ENCODE results near the gene RBCK1. TPM values are rescaled to one million over a fixed set of nuclear protein-coding genes. Genes with fewer than 3 reads are reported as not detected.

The RBCK1 gene
- total and polyA plus RNA-seq, 8 donors = 89.6 to 104 (median 98.7) TPM

GRCh38 chr20:478949-479429, 70.9 kb downstream of the RBCK1 start:
- H3K27ac ChIP-seq = no peak overlapping the region
- H3K36me3 ChIP-seq = peaks cover 0 to 41% of the 10 kb centered on the region in 2 donors
- peak in 2 of 4 donors; percentile 38 to 66 for DNase-seq
- intact Hi-C loops (cut with DNase I) = loop anchor here in 1 of 2 donors (2.0 kb wide), 1 partner anchor 124 kb away; no protein-coding TSS in a partner anchor
- no peaks in the 10 kb centered on the region for H3K9me3 ChIP-seq
- ATAC-seq = peak; percentile 79
- no peaks in the 10 kb centered on the region for H3K27me3 ChIP-seq
- no peaks in the 10 kb centered on the region for H3K4me1 ChIP-seq
- H3K4me3 ChIP-seq = no peak overlapping the region
- TF ChIP-seq, protein P1, sequence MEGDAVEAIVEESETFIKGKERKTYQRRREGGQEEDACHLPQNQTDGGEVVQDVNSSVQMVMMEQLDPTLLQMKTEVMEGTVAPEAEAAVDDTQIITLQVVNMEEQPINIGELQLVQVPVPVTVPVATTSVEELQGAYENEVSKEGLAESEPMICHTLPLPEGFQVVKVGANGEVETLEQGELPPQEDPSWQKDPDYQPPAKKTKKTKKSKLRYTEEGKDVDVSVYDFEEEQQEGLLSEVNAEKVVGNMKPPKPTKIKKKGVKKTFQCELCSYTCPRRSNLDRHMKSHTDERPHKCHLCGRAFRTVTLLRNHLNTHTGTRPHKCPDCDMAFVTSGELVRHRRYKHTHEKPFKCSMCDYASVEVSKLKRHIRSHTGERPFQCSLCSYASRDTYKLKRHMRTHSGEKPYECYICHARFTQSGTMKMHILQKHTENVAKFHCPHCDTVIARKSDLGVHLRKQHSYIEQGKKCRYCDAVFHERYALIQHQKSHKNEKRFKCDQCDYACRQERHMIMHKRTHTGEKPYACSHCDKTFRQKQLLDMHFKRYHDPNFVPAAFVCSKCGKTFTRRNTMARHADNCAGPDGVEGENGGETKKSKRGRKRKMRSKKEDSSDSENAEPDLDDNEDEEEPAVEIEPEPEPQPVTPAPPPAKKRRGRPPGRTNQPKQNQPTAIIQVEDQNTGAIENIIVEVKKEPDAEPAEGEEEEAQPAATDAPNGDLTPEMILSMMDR (IDR thresholded peaks at IDR 0.05) = peak; percentile 36 to 63

- Histone ChIP-seq H3K9me3 (no peaks in the 10 kb centered on the region), H3K4me3 (no peak overlapping the region), H3K27ac (no peak overlapping the region), H3K27me3 (no peaks in the 10 kb centered on the region), H3K4me1 (no peaks in the 10 kb centered on the region), H3K36me3 (peaks cover 0 to 46% of the 10 kb centered on the region in 2 donors)
- ATAC-seq (peak; percentile 12), DNase-seq (no peak)
- intact Hi-C loops (cut with DNase I) = loop anchor here in 1 of 2 donors (2.0 kb wide), 1 partner anchor 125 kb away; no protein-coding TSS in a partner anchor
- TF ChIP-seq, protein P1 (IDR thresholded peaks at IDR 0.05) = no peak
Observed at GRCh38 chr20:479487-479886, 71.4 kb downstream of the RBCK1 start.

- ATAC-seq (peak; percentile 12), DNase-seq (no peak)
- H3K4me3 ChIP-seq = no peak overlapping the region
- H3K27me3 ChIP-seq = no peaks in the 10 kb centered on the region
- H3K27ac ChIP-seq = no peak overlapping the region
- H3K9me3 ChIP-seq = no peaks in the 10 kb centered on the region
- no peaks in the 10 kb centered on the region for H3K4me1 ChIP-seq
- intact Hi-C loops (cut with DNase I) = no loop called here
- TF ChIP-seq, protein P1 (IDR thresholded peaks at IDR 0.05) = no peak
- peaks cover 0 to 50% of the 10 kb centered on the region in 2 donors for H3K36me3 ChIP-seq
Observed at GRCh38 chr20:480044-480443, 71.9 kb downstream of the RBCK1 start.

DNA sequence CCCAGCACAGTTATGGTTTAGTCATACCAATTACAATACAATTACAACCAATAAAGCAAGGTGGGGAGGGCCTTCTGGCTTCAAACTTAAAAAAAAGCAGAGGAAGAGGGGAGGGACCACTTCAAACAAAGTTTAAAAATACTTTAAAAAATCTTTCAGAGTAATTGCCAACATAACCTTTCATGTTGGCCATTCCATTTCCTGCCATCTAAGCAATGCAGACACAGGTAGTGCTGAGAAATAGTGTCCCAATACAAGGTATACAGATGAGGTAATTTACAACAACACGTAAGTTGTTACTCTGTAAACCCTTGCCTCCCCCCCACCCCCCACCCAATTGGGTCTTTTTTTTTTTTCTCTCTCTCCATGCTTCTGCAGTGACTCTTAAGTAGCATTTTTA, 73.1 kb downstream of the RBCK1 start:
- DNase-seq = no peak
- H3K27ac ChIP-seq = no peak overlapping the region
- no peak overlapping the region for H3K4me3 ChIP-seq
- no peaks in the 10 kb centered on the region for H3K27me3 ChIP-seq
- TF ChIP-seq, protein P1 (IDR thresholded peaks at IDR 0.05) = no peak
- intact Hi-C loops (cut with DNase I) = no loop called here
- H3K9me3 ChIP-seq = no peaks in the 10 kb centered on the region
- H3K36me3 ChIP-seq = peaks cover 0 to 61% of the 10 kb centered on the region in 2 donors
- ATAC-seq = no peak
- no peaks in the 10 kb centered on the region for H3K4me1 ChIP-seq

Other genes with a start within 250 kb of the RBCK1 start
- gene DEFB128, start 218.6 kb upstream of the RBCK1 start, total RNA-seq = not detected
- gene DEFB128, start 218.6 kb upstream of the RBCK1 start, polyA plus RNA-seq (ENCODE audit: insufficient read length in 6 of 6) = not detected
- gene DEFB129, start 181.0 kb upstream of the RBCK1 start, total RNA-seq = not detected
- gene DEFB129, start 181.0 kb upstream of the RBCK1 start, polyA plus RNA-seq (ENCODE audit: insufficient read length in 6 of 6) = not detected
- gene DEFB132, start 150.6 kb upstream of the RBCK1 start, total RNA-seq = not detected
- not detected for gene DEFB132, start 150.6 kb upstream of the RBCK1 start, polyA plus RNA-seq (ENCODE audit: insufficient read length in 6 of 6)
- 1 to 10 TPM; 6.9 to 8.3 TPM for gene C20orf96, start 117.5 kb upstream of the RBCK1 start, total RNA-seq
- 10 to 100 TPM; 35.5 to 49.2 (median 44.3) TPM for gene C20orf96, start 117.5 kb upstream of the RBCK1 start, polyA plus RNA-seq (ENCODE audit: insufficient read length in 6 of 6)
- 10 to 100 TPM; 11.5 to 15.3 TPM for gene ZCCHC3, start 110.7 kb upstream of the RBCK1 start, total RNA-seq
- gene ZCCHC3, start 110.7 kb upstream of the RBCK1 start, polyA plus RNA-seq (ENCODE audit: insufficient read length in 6 of 6) = 10 to 100 TPM; 41.1 to 50.5 (median 45.7) TPM
- gene SOX12, start 82.7 kb upstream of the RBCK1 start, total RNA-seq = 10 to 100 TPM; 14.0 to 18.7 TPM
- 10 to 100 TPM; 23.5 to 39.3 (median 33.3) TPM for gene SOX12, start 82.7 kb upstream of the RBCK1 start, polyA plus RNA-seq (ENCODE audit: insufficient read length in 6 of 6)
- 10 to 100 TPM; 34.4 to 38.8 TPM for gene NRSN2, start 61.2 kb upstream of the RBCK1 start, total RNA-seq
- 10 to 100 TPM; 31.9 to 41.5 (median 37.1) TPM for gene NRSN2, start 61.2 kb upstream of the RBCK1 start, polyA plus RNA-seq (ENCODE audit: insufficient read length in 6 of 6)
- gene TRIB3, start 27.5 kb upstream of the RBCK1 start, total RNA-seq = 10 to 100 TPM; 19.0 to 28.4 TPM
- 10 to 100 TPM in 4 of 6 donors, 1 to 10 TPM in 2; 8.7 to 12.0 (median 10.6) TPM for gene TRIB3, start 27.5 kb upstream of the RBCK1 start, polyA plus RNA-seq (ENCODE audit: insufficient read length in 6 of 6)
- 10 to 100 TPM; 37.5 to 37.7 TPM for gene TBC1D20, start 54.2 kb downstream of the RBCK1 start, total RNA-seq
- 10 to 100 TPM; 33.4 to 42.6 (median 35.3) TPM for gene TBC1D20, start 54.2 kb downstream of the RBCK1 start, polyA plus RNA-seq (ENCODE audit: insufficient read length in 6 of 6)
- gene CSNK2A1, start 135.5 kb downstream of the RBCK1 start, total RNA-seq = 10 to 100 TPM; 78.5 to 94.4 TPM
- gene CSNK2A1, start 135.5 kb downstream of the RBCK1 start, polyA plus RNA-seq (ENCODE audit: insufficient read length in 6 of 6) = 100 to 1,000 TPM; 131 to 157 (median 135) TPM
- under 1 TPM; 0.18 to 0.52 TPM for gene TCF15, start 202.0 kb downstream of the RBCK1 start, total RNA-seq
- gene TCF15, start 202.0 kb downstream of the RBCK1 start, polyA plus RNA-seq (ENCODE audit: insufficient read length in 6 of 6) = 1 to 10 TPM; 1.1 to 2.4 (median 1.8) TPM
- gene SRXN1, start 244.9 kb downstream of the RBCK1 start, total RNA-seq = 10 to 100 TPM; 24.7 to 40.9 TPM
- gene SRXN1, start 244.9 kb downstream of the RBCK1 start, polyA plus RNA-seq (ENCODE audit: insufficient read length in 6 of 6) = 1 to 10 TPM; 6.2 to 8.7 (median 7.2) TPM

All from left lung (tissue), 10 donors.